K562 (cell line): ENCODE results near the gene IREB2. TPM values are rescaled to one million over a fixed set of nuclear protein-coding genes. Genes with fewer than 3 reads are reported as not detected.
A peak's percentile ranks its signal among the peaks of the same experiment; 100 is the strongest.

Source experiments
- ATAC-seq: fragments of 200-7000 bp; cut with Tn5 transposase; 3 replicates; pipeline ENCODE4 v1.9.1; 2020; ENCODE audit warnings: moderate library complexity
- BruUV-seq: library from RNA; stranded (reverse); fragments of 400-500 nt; replicated peaks from 2 replicates; lab custom pipeline; 2021; lab: Mats Ljungman, UMichigan
- CTCF ChIA-PET: fragments of 300-600 bp; formaldehyde crosslinking; extraction: SDS; loops from one replicate; lab custom pipeline; 2021; ENCODE audit warnings: low intra/inter-chr PET ratio; lab: Yijun Ruan, JAX
- POLR2A ChIA-PET: fragments of 300-600, 350-650 bp; sonication (Branson Sonifier 250); formaldehyde crosslinking; extraction: SDS; loops from one replicate; lab custom pipeline; 2021; ENCODE audit warnings: antibody characterized with exemption, inconsistent platforms; lab: Yijun Ruan, JAX
- DNase-seq, 4 experiments: peaks; one replicate each; pipeline versions ENCODE4 v3.0.0 to v3.0.0-alpha.2; 2011 to 2018; ENCODE audit warnings: low spot score in 3 of 4, mixed read lengths in 3 of 4; ENCODE audit errors: extremely low read depth in 1 of 4
- FAIRE-seq: peaks from 2 replicates; lab custom pipeline; 2011; peaks lifted over from hg19 to GRCh38; lab: Jason Lieb, UNC
- H2AFZ ChIP-seq: 2 replicates; pipeline ENCODE4 v1.6.0; 2011; ENCODE audit warnings: low read depth, low read length, control low read depth, inconsistent platforms
- H3K27ac ChIP-seq: fragments of 200-600 bp; 3 replicates; pipeline ENCODE4 v1.8.0; 2011; ENCODE audit warnings: low read depth, mild to moderate bottlenecking, control low read depth, inconsistent platforms, low read length, moderate library complexity, mixed read lengths; ENCODE audit errors: extremely low read depth
- H3K27me3 ChIP-seq, 2 experiments: fragments of 300-600 bp in 1 of 2; 2 replicates in 1 of 2; 3 replicates in 1 of 2; pipeline versions ENCODE4 v1.6.0 to v1.8.0; 2011; ENCODE audit warnings: inconsistent platforms in 2 of 2, low read length in 2 of 2, mild to moderate bottlenecking in 1 of 2, mixed read lengths in 1 of 2, moderate library complexity in 1 of 2; ENCODE audit not compliant: control insufficient read depth in 2 of 2, insufficient read depth in 2 of 2
- H3K36me3 ChIP-seq: fragments of 300-600 bp; 3 replicates; pipeline ENCODE4 v1.8.0; 2011; ENCODE audit warnings: mild to moderate bottlenecking, low read length, inconsistent platforms; ENCODE audit not compliant: control insufficient read depth, insufficient read depth
- H3K4me1 ChIP-seq, 2 experiments: fragments of 200-600 bp in 1 of 2; replicated peaks in 1 of 2; 2 replicates in 1 of 2; 3 replicates in 1 of 2; pipeline versions ENCODE4 v1.5.1 to v1.8.0; 2011; ENCODE audit warnings: inconsistent platforms in 2 of 2, low read length in 2 of 2, mild to moderate bottlenecking in 1 of 2, mixed read lengths in 1 of 2, moderate library complexity in 1 of 2; ENCODE audit not compliant: control insufficient read depth in 2 of 2, insufficient read depth in 2 of 2
- H3K4me2 ChIP-seq: 2 replicates; pipeline ENCODE4 v1.6.1; 2011; ENCODE audit warnings: low read length, control low read depth, inconsistent platforms, mixed read lengths; ENCODE audit not compliant: insufficient read depth
- H3K4me3 ChIP-seq: fragments of 200-600 bp; sonication (generic), shearing (Covaris generic); 2 replicates; pipeline ENCODE4 v1.5.1; 2016; ENCODE audit warnings: control low read depth, inconsistent platforms
- H3K79me2 ChIP-seq: fragments of 200-600 bp; 3 replicates; pipeline ENCODE4 v1.8.0; 2011; ENCODE audit warnings: low read length, inconsistent platforms; ENCODE audit not compliant: control insufficient read depth, insufficient read depth
- H3K9ac ChIP-seq, 2 experiments: 2 replicates each; pipeline versions ENCODE4 v1.6.0 to v1.6.1; 2011; ENCODE audit warnings: low read depth in 2 of 2, low read length in 2 of 2, control low read depth in 1 of 2, inconsistent platforms in 1 of 2, mild to moderate bottlenecking in 1 of 2, mixed read lengths in 1 of 2; ENCODE audit not compliant: insufficient read depth in 1 of 2
- H3K9me1 ChIP-seq: one replicate; pipeline ENCODE4 v1.6.0; 2011; ENCODE audit warnings: inconsistent platforms, mild to moderate bottlenecking, low read length, moderate library complexity; ENCODE audit not compliant: control insufficient read depth, insufficient read depth
- H3K9me3 ChIP-seq: replicated peaks from 2 replicates; pipeline ENCODE4 v1.5.1; 2011; ENCODE audit warnings: low read depth, low read length, inconsistent platforms; ENCODE audit not compliant: control insufficient read depth, insufficient read depth
- H4K20me1 ChIP-seq: replicated peaks from 2 replicates; pipeline ENCODE4 v1.6.1; 2011; ENCODE audit warnings: low read length, inconsistent platforms, mixed read lengths; ENCODE audit not compliant: control insufficient read depth, insufficient read depth
- ATF3 ChIP-seq, 2 experiments: fragments of 450-650 bp in 1 of 2; sonication (generic) in 1 of 2; formaldehyde crosslinking in 1 of 2; IDR thresholded peaks in 1 of 2; conservative IDR thresholded peaks in 1 of 2; 2 replicates each; pipeline versions ENCODE4 v1.6.1 to v1.8.1; 2016 to 2023; ENCODE audit warnings: mild to moderate bottlenecking in 2 of 2, moderate library complexity in 2 of 2, inconsistent platforms in 1 of 2, missing genetic modification reagents in 1 of 2
- CBFB ChIP-seq: sonication (generic); formaldehyde crosslinking; IDR thresholded peaks from 2 replicates; pipeline ENCODE4 v1.4.0; 2020; ENCODE audit warnings: mild to moderate bottlenecking, missing genetic modification reagents
- CHCHD3 ChIP-seq: fragments of 250-450 bp; sonication (Bioruptor Pico); IDR thresholded peaks from 2 replicates; pipeline ENCODE4 v2.1.2; 2022; ENCODE audit warnings: mild to moderate bottlenecking
- EHMT2 ChIP-seq: fragments of 450-650 bp; IDR thresholded peaks from 2 replicates; pipeline ENCODE4 v1.6.1; 2018; ENCODE audit warnings: antibody characterized with exemption
- FOXJ2 ChIP-seq: fragments of 200-800 bp; sonication (Bioruptor generic); IDR thresholded peaks from 2 replicates; pipeline ENCODE4 v1.6.1; 2016; ENCODE audit warnings: missing genetic modification characterization, missing compliant biosample characterization
- GATAD2A ChIP-seq: fragments of 450-650 bp; IDR thresholded peaks from 2 replicates; pipeline ENCODE4 v1.6.1; 2017
- MAFF ChIP-seq: IDR thresholded peaks from 2 replicates; pipeline ENCODE4 v1.6.1; 2012; ENCODE audit warnings: low read length, improper control_type of control experiment
- MITF ChIP-seq: IDR thresholded peaks from 2 replicates; pipeline ENCODE4 v1.6.1; 2014; ENCODE audit warnings: antibody characterized with exemption
- PPARD ChIP-seq: fragments of 250-450 bp; sonication (Bioruptor Pico); IDR thresholded peaks from 2 replicates; pipeline ENCODE4 v1.8.0; 2022; ENCODE audit warnings: inconsistent platforms, mild to moderate bottlenecking, moderate library complexity
- THRB ChIP-seq: fragments of 450-650 bp; formaldehyde crosslinking; conservative IDR thresholded peaks from 2 replicates; pipeline ENCODE4 v1.4.0; 2022; ENCODE audit warnings: mild to moderate bottlenecking, missing genetic modification characterization
- ZNF24 ChIP-seq: fragments of 450-650 bp; IDR thresholded peaks from 2 replicates; pipeline ENCODE4 v1.6.1; 2016
- ZNF274 ChIP-seq: IDR thresholded peaks from 2 replicates; pipeline ENCODE4 v1.6.1; 2011; ENCODE audit warnings: low read depth, mild to moderate bottlenecking, low read length, moderate library complexity, borderline replicate concordance
- ZNF347 ChIP-seq: fragments of 450-650 bp; formaldehyde crosslinking; IDR thresholded peaks from 2 replicates; pipeline ENCODE4 v1.4.0; 2020; ENCODE audit warnings: low read depth, mild to moderate bottlenecking, moderate library complexity
- ZNF830 ChIP-seq: fragments of 250-450 bp; sonication (Bioruptor Pico); IDR thresholded peaks from 2 replicates; pipeline ENCODE4 v1.5.0; 2021; ENCODE audit warnings: mild to moderate bottlenecking
- WGBS: fragments of 100-300 bp; shearing (Covaris generic); methylation state at CpG from one replicate; pipeline ENCODE4 v1.1.6; 2016; ENCODE audit warnings: low coverage, mixed read lengths; ENCODE audit not compliant: insufficient coverage; ENCODE audit errors: missing lambda C conversion rate; 5-methylcytosine and 5-hydroxymethylcytosine counted together
- in situ Hi-C: fragments of 300-500 bp; cut with MboI; formaldehyde crosslinking; loops from 4 replicates; pipeline ENCODE4 v1.15.0; 2018; ENCODE audit warnings: inconsistent platforms, mixed read lengths
- intact Hi-C: fragments of 100-400 bp; cut with micrococcal nuclease; formaldehyde crosslinking; loops from 2 replicates; pipeline ENCODE4 v1.14.2; 2022
- polyA plus RNA-seq, 8 experiments: library from polyadenylated mRNA; depleted of rRNA in 4 of 8; stranded (reverse) in 5 of 8; unstranded in 3 of 8; fragments of >200 nt; fragmentation: Nextera tagmentation in 2 of 8; fragmentation: Illumina TruSeq in 1 of 8; extraction: Ambion mirVana in 2 of 8; extraction: Trizol in 1 of 8; gene quantifications; 2 replicates each; pipeline versions ENCODE4 v1.2.1 to v1.2.3, GENCODE V29; 2011 to 2014; ENCODE audit warnings: inconsistent platforms in 1 of 8, missing spikeins in 1 of 8
- total RNA-seq, 7 experiments: library from RNA; depleted of rRNA in 6 of 7; stranded (reverse); fragments of >200 nt in 6 of 7; fragmentation: Illumina TruSeq in 2 of 7; extraction: Trizol in 2 of 7; gene quantifications; 2 replicates each; pipeline versions ENCODE4 v1.2.1 to v1.2.3, GENCODE V29; 2011 to 2021; ENCODE audit warnings: low replicate concordance in 1 of 7

Gene IREB2
- total and polyA plus RNA-seq, 9 of the 15 experiments (the other 6 are each of a cell fraction or from before 2014, with no cell fraction given): 16.8 to 61.7 (median 34.0) TPM

- no peak for DNase-seq
- WGBS: 6% methylated on average over 7 of the region's 7 CpGs
- Histone ChIP-seq H3K4me3 (no peak overlapping the region), H3K4me2 (no peak overlapping the region), H3K79me2 (no peaks in the 10 kb centered on the region), H3K27ac (no peak overlapping the region), H3K9me3 (no peaks in the 10 kb centered on the region), H2AFZ (no peak overlapping the region), H4K20me1 (no peaks in the 10 kb centered on the region; the same call in 1 of the 2 replicates), H3K36me3 (no peaks in the 10 kb centered on the region), H3K27me3 (peaks cover 0 to 2% of the 10 kb centered on the region in 2 experiments; a peak in 2 of 5 replicates), H3K4me1 (no peaks in the 10 kb centered on the region; a peak in 1 of 5 replicates), H3K9ac (no peak overlapping the region), H3K9me1 (no peaks in the 10 kb centered on the region)
- no TSS peak for BruUV-seq
- in situ Hi-C loops (no loop called here), intact Hi-C loops (no loop called here)
- no peak; the same call in 2 of the 3 replicates for ATAC-seq
- ChIA-PET POLR2A (interaction anchor here (0.7 to 0.9 kb wide), 2 partner anchors 25 to 51 kb away, joined by 3 to 5 read pairs; no protein-coding TSS in a partner anchor), CTCF (no interaction called here)
- peak; percentile 6 for FAIRE-seq
- TF ChIP-seq CBFB (CRISPR knock-in tag) (no peak), MITF (no peak), CHCHD3 (no peak), FOXJ2 (tag) (no peak), GATAD2A (no peak), ZNF274 (no peak), ZNF24 (no peak), ZNF830 (CRISPR knock-in tag) (no peak), PPARD (CRISPR knock-in tag) (no peak), EHMT2 (no peak), ZNF347 (no peak), MAFF (no peak), THRB (CRISPR knock-in tag) (no peak), ATF3 (IDR thresholded peaks at IDR 0.05) (no peak), ATF3 (CRISPR knock-in tag; conservative IDR thresholded peaks at IDR 0.05) (no peak)
Measured at GRCh38 chr15:78421238-78421965, 16.6 kb upstream of the IREB2 start.
